Activated CD4-positive, alpha-beta T cell treated with anti-CD3 and anti-CD28 coated beads, Interleukin-2, Interleukin-6, amounts not matched to agents 100 ng/mL and 50 ng/mL, durations not matched to agents 16 hours and 8 hours (primary cell): ENCODE data around the gene RNF44.
"Not testable (repeated sequence)": the region's sequence is repeated elsewhere in the genome, so short reads cannot be mapped to it uniquely, and the experiment has no call there.

Source experiments
- DNase-seq: peaks from one replicate; pipeline ENCODE4 v3.0.0-alpha.2; 2020

RNF44 gene

DNA sequence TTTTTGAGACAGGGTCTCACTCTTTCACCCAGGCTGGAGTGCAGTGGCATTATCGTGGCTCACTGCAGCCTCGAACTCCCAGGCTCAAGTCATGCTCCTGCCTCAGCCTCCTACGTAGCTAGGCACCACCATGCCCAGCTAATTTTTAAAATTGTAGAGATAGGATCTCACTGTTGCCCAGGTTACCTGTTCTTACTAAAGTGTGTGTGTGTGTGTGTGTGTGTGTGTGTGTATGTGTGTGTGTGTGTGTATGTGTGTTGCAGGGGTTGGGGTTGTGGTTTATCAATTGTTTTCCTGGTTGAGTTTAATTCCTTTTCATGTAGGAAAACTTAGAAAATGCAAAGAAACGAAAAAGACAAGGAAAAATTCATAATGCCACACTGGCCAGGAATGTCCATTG is 21.8 kb downstream of the RNF44 start:
- no peak for DNase-seq

- no peak for DNase-seq
These were observed 22.8 kb downstream of the RNF44 start for GRCh38 chr5:176514244-176514950.

DNA sequence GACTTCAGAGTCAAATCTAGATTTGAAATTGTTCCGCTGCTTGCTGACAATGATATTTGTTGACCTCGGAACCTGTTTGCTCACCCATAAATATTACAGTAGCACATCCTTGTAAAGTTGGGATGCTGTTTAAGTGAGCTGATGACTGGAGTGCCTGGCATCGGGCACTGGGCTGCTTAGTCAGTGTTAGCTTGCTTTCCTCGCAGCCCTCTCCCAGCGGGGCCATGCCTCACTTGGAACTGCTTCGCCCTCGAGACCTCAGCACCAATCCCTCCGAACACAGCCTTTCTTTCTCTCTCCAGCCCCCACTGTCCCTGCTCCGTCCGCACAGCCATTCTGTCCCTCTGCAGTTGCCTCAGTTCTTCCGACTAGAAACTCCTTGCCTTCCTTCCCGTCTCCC is 23.4 kb downstream of the RNF44 start:
- DNase-seq = no peak

DNA sequence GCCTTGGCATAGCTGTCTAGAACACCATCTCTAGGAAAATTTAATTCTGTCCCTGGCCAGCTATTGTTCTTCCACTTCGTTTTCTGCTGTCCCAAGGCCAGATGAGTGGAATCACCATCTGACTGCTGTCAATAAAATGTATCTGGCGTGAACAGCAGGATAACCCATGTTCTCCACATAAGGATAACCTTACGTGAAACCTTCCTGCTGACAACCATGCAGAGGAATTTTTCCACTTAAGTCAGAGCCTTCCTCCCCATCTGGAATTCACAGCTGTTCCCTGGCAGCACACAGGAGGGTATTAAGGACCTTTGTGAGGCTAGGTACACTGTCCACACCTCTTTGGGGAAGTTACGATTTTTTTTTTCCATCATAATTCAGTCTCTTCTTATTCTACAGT is 28.6 kb downstream of the RNF44 start:
- DNase-seq = no peak

DNA sequence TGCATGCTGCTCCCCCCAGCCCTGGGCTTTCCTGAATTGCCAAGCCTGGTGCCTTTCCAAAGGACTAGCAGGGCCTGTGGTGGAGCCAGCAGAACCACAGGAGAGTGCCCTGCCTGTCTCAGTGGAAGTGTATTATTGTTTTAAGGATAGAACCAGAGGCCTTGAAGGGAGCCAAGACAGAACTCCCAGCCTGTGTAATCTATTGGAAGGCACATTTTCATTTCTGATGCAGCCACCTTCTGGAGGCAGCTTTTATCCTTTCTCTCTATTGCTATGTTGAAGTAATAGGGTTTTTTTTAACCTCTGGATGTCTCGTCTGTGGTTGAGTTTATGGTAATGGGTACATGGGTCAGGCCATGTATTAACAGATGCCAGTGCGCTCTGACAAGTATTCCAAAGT is 29.3 kb downstream of the RNF44 start:
- no peak for DNase-seq

DNA sequence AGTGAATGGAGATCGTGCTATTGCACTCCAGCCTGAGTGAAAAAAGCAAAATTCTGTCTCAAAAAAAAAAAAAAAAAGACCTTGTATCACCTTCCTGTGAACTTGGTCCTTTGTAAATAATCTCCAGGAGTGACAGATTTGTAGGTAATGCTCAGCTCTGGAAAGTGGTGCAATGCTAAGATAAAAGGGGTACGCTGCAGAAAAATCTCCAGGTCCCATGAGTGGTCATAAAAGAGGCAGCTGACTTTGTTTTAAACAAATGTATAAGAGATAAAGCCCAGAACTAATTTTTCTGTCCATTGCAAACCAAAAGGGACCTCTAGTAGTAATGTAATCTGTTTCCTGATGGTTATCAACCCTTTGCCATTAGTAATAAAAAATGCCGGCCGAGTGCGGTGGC is 33.7 kb downstream of the RNF44 start:
- DNase-seq = no peak

DNA sequence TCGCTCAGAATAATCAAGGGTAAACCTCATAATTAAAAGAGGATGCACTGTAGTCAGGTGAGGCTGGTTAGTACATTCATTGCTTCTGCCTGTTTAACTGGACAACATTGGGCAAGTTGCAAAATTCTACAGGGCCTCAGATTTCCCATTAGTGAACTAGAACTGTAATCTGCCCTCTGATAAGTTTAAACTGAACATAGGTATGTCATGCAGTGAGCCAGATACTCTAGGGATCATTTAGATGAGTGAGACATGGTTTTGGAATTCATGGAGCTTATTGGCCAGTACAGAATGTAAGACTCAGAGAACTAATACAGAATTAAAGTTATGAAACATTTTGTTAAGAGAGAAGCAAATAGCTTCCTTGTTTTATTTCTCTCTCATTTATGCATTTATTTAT is 35.9 kb downstream of the RNF44 start:
- DNase-seq = no peak

DNA sequence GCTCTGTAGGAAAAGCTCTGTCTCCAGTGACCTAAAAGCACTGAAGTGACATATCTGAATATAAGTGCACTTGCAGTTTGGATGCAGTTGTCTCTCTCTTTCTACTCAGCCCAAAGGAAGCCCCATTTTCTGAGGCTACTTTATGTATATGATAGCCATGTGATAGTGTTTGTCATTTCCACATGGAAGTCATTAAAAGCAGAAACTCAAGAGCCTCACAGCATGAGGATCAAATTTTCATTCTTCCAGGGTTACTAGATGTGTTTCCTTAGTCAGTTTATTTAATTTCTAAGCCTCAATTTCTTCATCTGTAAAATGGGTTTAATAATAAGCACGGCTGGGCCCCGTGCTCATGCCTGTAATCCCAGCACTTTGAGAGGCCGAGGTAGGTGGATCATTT is 36.7 kb downstream of the RNF44 start:
- no peak for DNase-seq

- no peak for DNase-seq
These were observed 37.9 kb downstream of the RNF44 start for GRCh38 chr5:176499273-176499672.

- no peak for DNase-seq
These were observed 39.4 kb downstream of the RNF44 start for GRCh38 chr5:176497852-176498251.

DNA sequence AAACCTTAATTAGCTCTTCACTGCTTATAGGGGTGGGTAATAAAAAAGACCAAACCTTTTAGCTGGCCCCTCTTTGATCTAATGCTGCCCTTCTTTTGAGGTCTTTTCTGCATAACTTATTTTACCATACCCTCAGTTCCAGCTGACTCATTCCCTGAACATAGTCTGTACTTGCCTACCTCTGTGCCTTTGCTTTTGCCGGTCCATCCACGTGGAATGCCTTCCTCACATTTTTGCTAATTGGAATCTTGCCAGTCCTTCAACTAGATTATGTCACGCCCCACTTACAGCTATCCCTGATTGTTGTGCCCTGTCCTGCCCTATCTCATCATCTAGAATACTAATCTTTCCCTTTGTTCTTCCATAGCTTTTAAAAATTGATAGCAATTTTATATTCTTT is 44.8 kb downstream of the RNF44 start:
- DNase-seq = no peak

GRCh38 chr5:176491901-176492300 is 45.3 kb downstream of the RNF44 start:
- DNase-seq = no peak

GRCh38 chr5:176491101-176491502 is 46.1 kb downstream of the RNF44 start:
- DNase-seq = no peak

DNA sequence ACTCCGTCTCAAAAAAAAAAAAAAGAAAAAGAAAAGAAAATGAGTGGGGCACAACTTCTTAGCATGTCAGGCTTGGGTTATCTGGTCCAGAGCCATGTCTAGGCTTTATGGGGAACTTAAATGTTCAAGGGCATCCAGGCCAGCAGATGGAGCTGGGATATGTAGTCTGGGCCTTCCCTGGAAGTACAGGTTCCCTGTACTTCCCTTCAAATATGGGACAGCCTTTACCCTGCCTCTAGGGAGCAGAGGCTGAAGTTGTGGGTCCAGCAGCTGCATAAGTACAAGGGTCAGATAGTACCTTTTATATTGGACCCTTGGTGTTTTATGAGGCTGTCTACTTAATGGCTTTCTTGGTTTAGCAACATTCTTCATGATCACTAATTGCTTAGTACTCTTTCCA is 46.9 kb downstream of the RNF44 start:
- no peak for DNase-seq

GRCh38 chr5:176489077-176489476 is 48.1 kb downstream of the RNF44 start:
- DNase-seq = no peak

DNA sequence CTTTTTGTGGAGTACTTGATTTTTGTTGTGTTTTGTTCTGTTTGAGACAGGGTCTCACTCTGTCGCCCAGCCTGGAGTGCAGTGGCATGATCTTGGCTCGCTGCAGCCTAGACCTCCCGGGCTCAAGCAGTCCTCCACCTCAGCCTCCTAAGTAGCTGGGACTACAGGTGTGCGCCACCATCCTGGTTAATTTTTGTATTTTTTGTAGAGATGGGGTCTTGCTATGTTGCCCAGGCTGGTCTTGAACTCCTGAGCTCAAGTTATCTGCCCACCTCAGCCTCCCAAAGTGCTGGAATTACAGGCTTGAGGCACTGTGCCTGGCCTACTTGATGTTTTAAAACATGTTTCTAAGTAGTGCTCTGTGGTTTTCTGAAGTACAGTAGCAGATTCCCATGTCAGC is 50.0 kb downstream of the RNF44 start:
- DNase-seq = not testable (repeated sequence)

DNA sequence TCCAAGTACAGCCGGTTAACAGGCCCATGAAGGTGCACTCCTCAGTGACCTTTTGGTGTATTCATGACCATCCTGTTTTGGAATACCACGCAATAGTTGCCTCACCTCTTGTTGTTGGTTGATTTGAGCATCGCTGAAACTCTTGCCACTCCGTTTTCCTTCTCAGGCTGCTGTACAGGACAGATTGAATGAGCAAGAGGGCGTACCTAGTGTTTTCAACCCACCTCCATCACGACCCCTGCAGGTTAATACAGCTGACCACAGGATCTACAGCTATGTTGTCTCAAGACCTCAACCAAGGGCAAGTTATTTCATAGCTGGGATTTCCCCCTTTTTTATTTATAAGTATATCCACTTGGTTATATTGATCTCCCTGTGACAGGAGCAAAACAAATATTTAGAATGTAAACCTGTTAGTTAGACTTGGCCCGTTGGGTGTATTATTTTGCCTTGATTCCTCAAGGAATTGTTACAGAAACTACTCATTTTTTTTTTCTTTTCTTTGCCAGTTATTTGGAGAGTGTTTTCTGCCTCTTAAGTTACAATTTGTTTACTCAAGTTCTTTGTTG is 50.9 kb downstream of the RNF44 start:
- DNase-seq = no peak

DNA sequence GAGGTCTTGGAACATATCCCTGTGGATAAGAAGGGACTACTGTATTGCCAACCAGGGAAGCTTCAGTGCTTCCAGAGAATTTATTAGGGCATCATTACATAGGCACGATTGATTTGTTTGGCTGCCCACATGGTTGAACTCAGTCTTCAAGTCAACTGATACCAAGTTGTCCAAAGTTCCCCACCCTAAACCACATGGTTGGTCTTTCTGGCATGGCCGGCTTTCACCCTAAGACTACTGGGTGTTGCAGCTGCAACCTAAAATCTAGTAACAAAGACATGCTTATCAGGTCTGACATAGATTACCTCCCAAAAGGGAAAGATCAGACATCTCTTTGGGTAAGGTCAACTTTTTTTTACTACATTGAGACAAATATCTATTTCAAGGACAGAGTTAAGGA is 52.0 kb downstream of the RNF44 start:
- DNase-seq = no peak

DNA sequence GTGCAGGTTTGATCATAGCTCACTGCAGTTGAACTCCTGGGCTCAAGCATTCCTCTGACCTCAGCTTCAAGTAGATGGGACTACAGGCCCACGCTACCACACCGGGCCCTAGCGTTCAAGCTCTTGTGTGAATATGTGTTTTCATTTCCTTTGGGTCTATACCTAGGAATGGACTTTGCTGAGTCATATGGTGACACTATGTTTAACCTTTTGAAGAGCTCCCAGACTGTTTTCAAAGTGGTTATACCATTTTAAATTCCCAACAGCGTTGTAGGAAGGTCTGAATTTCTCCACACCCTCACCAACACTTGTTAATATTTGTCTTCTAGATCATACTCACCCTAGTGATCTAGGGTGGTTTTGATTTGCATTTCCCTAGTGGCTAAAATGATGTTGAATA is 55.5 kb downstream of the RNF44 start:
- peak; percentile 30 for DNase-seq
